Measurements from ENCODE around the gene UBE4B. TPM values are rescaled to one million over a fixed set of nuclear protein-coding genes. Genes with fewer than 3 reads are reported as not detected.
"Not testable (repeated sequence)": the region's sequence is repeated elsewhere in the genome, so short reads cannot be mapped to it uniquely, and the experiment has no call there.

UBE4B gene
- total RNA-seq, 3 donors from 2014 or later: 40.7 to 66.2 (median 41.4) TPM

- Histone ChIP-seq H3K4me3 (no peak overlapping the region), H3K4me1 (ENCODE audit: low read depth) (no peaks in the 10 kb centered on the region), H3K36me3 (ENCODE audit: low read depth) (no peaks in the 10 kb centered on the region), H3K9me3 (no peaks in the 10 kb centered on the region)
- intact Hi-C loops (cut with DNase I, micrococcal nuclease): no loop called here
- DNase-seq (no peak), ATAC-seq (no peak)
- TF ChIP-seq CTCF (IDR thresholded peaks at IDR 0.05): no peak
These were observed 18.7 kb upstream of the UBE4B start for GRCh38 chr1:10014016-10014415.

GRCh38 chr1:10019561-10019960, 13.2 kb upstream of the UBE4B start:
- intact Hi-C loops (cut with DNase I, micrococcal nuclease): no loop called here
- ATAC-seq (no peak), DNase-seq (no peak)
- no peaks in the 10 kb centered on the region for H3K4me1 ChIP-seq (ENCODE audit: low read depth)
- no peak for TF ChIP-seq CTCF (IDR thresholded peaks at IDR 0.05)
- H3K9me3 ChIP-seq: no peaks in the 10 kb centered on the region
- no peak overlapping the region for H3K4me3 ChIP-seq
- no peaks in the 10 kb centered on the region for H3K36me3 ChIP-seq (ENCODE audit: low read depth)

GRCh38 chr1:10020086-10020485, 12.7 kb upstream of the UBE4B start:
- Histone ChIP-seq H3K4me1 (ENCODE audit: low read depth) (no peaks in the 10 kb centered on the region), H3K4me3 (no peak overlapping the region), H3K9me3 (no peaks in the 10 kb centered on the region), H3K36me3 (ENCODE audit: low read depth) (no peaks in the 10 kb centered on the region)
- no peak for DNase-seq
- ATAC-seq: no peak
- no peak for TF ChIP-seq CTCF (IDR thresholded peaks at IDR 0.05)
- intact Hi-C loops (cut with DNase I, micrococcal nuclease): no loop called here

GRCh38 chr1:10020678-10021077, 12.1 kb upstream of the UBE4B start:
- H3K4me1 ChIP-seq (ENCODE audit: low read depth); H3K36me3 ChIP-seq (ENCODE audit: low read depth); H3K4me3 ChIP-seq; H3K9me3 ChIP-seq; ATAC-seq; DNase-seq; intact Hi-C loops (cut with DNase I, micrococcal nuclease): not testable (repeated sequence)

GRCh38 chr1:10021992-10022391, 10.8 kb upstream of the UBE4B start:
- intact Hi-C loops (cut with DNase I, micrococcal nuclease); H3K36me3 ChIP-seq (ENCODE audit: low read depth); ATAC-seq; H3K4me3 ChIP-seq; DNase-seq; H3K4me1 ChIP-seq (ENCODE audit: low read depth); H3K9me3 ChIP-seq: not testable (repeated sequence)

- no peak for ATAC-seq
- no peaks in the 10 kb centered on the region for H3K4me1 ChIP-seq (ENCODE audit: low read depth)
- intact Hi-C loops (cut with DNase I, micrococcal nuclease): no loop called here
These were observed 10.1 kb upstream of the UBE4B start for GRCh38 chr1:10022656-10023055.

More at GRCh38 chr1:10022656-10023055, 10.1 kb upstream of the UBE4B start:
- no peak for TF ChIP-seq CTCF (IDR thresholded peaks at IDR 0.05)
- no peaks in the 10 kb centered on the region for H3K36me3 ChIP-seq (ENCODE audit: low read depth)
- H3K9me3 ChIP-seq: no peaks in the 10 kb centered on the region
- no peak for DNase-seq
- H3K4me3 ChIP-seq: no peak overlapping the region
